Gastroesophageal sphincter (tissue), 4 donors: ENCODE results near the gene PSMA5. TPM values are rescaled to one million over a fixed set of nuclear protein-coding genes. Genes with fewer than 3 reads are reported as not detected.

ENCODE experiments used
- ATAC-seq: fragments of 150-250 bp; one replicate; pipeline ENCODE4 v1.9.1; 2016; ENCODE audit warnings: mild to moderate bottlenecking, moderate library complexity
- H3K27ac ChIP-seq, 4 donors: fragments of 200-600 bp; sonication (generic) in 3 of 4; 1 replicate in 3 of 4; 2 replicates in 1 of 4; pipeline ENCODE4 v1.5.1; 2016 to 2019
- H3K27me3 ChIP-seq: fragments of 200-600 bp; sonication (generic); one replicate; pipeline ENCODE4 v1.5.1; 2019
- H3K36me3 ChIP-seq, 2 donors: fragments of 200-600 bp; sonication (generic); one replicate each; pipeline ENCODE4 v1.5.1; 2019; ENCODE audit warnings: control low read depth in 1 of 2
- H3K4me1 ChIP-seq, 3 donors: fragments of 200-600 bp; sonication (generic); 1 replicate in 2 of 3; 2 replicates in 1 of 3; pipeline ENCODE4 v1.5.1; 2016 to 2019; ENCODE audit warnings: control low read depth in 2 of 3
- H3K4me3 ChIP-seq, 2 donors: fragments of 200-600 bp; sonication (generic); one replicate each; pipeline ENCODE4 v1.5.1; 2019; ENCODE audit warnings: mild to moderate bottlenecking in 1 of 2, moderate library complexity in 1 of 2
- H3K9me3 ChIP-seq, 3 donors: fragments of 200-600 bp; sonication (generic); one replicate each; pipeline ENCODE4 v1.5.1; 2017 to 2019; ENCODE audit warnings: control low read depth in 2 of 3
- CTCF ChIP-seq, 4 experiments: fragments of 200-600 bp in 2 of 4; fragments of 450-650 bp in 2 of 4; sonication (generic) in 1 of 4; IDR thresholded peaks; one replicate each; pipeline ENCODE4 v1.5.1; 2017 to 2019; ENCODE audit warnings: antibody characterized with exemption in 4 of 4, mild to moderate bottlenecking in 2 of 4, moderate library complexity in 2 of 4
- EP300 ChIP-seq: sonication (generic); formaldehyde crosslinking; IDR thresholded peaks from one replicate; pipeline ENCODE4 v1.6.1; 2017; ENCODE audit warnings: antibody characterized with exemption, mild to moderate bottlenecking
- POLR2A ChIP-seq, 2 donors: fragments of 450-650 bp; IDR thresholded peaks; one replicate each; pipeline ENCODE4 v1.6.1; 2017; ENCODE audit warnings: antibody characterized with exemption in 2 of 2, mild to moderate bottlenecking in 2 of 2, moderate library complexity in 1 of 2
- POLR2AphosphoS5 ChIP-seq: sonication (generic); formaldehyde crosslinking; IDR thresholded peaks from one replicate; pipeline ENCODE4 v1.6.1; 2017; ENCODE audit warnings: antibody characterized with exemption
- WGBS, 2 donors: methylation state at CpG; one replicate each; pipeline ENCODE4 v1.1.5; 2018; ENCODE audit warnings: low coverage in 1 of 2; 5-methylcytosine and 5-hydroxymethylcytosine counted together
- total RNA-seq, 4 donors: library from RNA; depleted of rRNA; stranded (reverse); fragments of >200 nt; gene quantifications; one replicate each; pipeline ENCODE4 v1.1.0, GENCODE V29; 2016

PSMA5 gene
- total RNA-seq, 4 donors from 2014 or later = 28.2 to 61.5 (median 30.4) TPM

GRCh38 chr1:109470245-109470644 lies 44.0 kb upstream of the PSMA5 start:
- no peak for TF ChIP-seq POLR2A (IDR thresholded peaks at IDR 0.05)
- no peak for TF ChIP-seq EP300
- no peak for TF ChIP-seq POLR2AphosphoS5
- no peak for TF ChIP-seq CTCF (IDR thresholded peaks at IDR 0.05)
- Histone ChIP-seq H3K9me3 (no peaks in the 10 kb centered on the region), H3K27ac (no peak overlapping the region), H3K4me1 (peaks cover 0 to 28% (median 0%) of the 10 kb centered on the region in 3 donors), H3K36me3 (no peaks in the 10 kb centered on the region), H3K27me3 (peaks cover 12% of the 10 kb centered on the region), H3K4me3 (no peak overlapping the region)
- 56 to 58% methylated on average over 3 to 5 of the region's 6 CpGs for WGBS, 2 donors
- ATAC-seq = no peak

DNA sequence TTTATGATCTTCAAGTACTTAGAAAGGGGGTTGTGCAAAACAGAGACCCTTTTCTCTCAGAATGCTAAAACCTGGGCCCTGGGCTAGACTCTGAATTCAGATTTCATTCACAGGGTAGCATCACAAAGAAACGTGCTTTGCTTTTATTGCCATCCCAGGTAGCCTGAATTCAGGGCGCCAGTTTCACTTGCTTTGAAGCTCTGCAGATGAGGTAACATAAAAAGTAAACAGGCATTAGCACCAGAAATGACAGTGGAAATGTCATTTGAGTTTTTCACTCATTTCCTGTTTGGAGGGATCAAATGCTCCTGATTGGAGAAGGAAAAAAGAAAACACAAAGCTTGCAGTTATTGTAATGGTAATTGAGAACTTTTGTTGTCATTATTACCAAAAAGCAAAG lies 42.7 kb upstream of the PSMA5 start:
- no peak for ATAC-seq
- WGBS, 2 donors = 13 to 35% methylated on average over 2 of the region's 2 CpGs
- no peak overlapping the region for H3K27ac ChIP-seq
- no peak overlapping the region for H3K4me3 ChIP-seq
- H3K9me3 ChIP-seq = no peaks in the 10 kb centered on the region
- H3K36me3 ChIP-seq = no peaks in the 10 kb centered on the region
- peaks cover 12% of the 10 kb centered on the region for H3K27me3 ChIP-seq
- H3K4me1 ChIP-seq = peaks cover 0 to 32% (median 0%) of the 10 kb centered on the region in 3 donors
- no peak for TF ChIP-seq POLR2A (IDR thresholded peaks at IDR 0.05)

GRCh38 chr1:109468061-109468460 lies 41.8 kb upstream of the PSMA5 start:
- 100% methylated on average over 1 of the region's 1 CpG for WGBS, 2 donors
- H3K4me1 ChIP-seq = peaks cover 0 to 32% (median 0%) of the 10 kb centered on the region in 3 donors
- no peaks in the 10 kb centered on the region for H3K9me3 ChIP-seq
- no peak overlapping the region for H3K4me3 ChIP-seq
- H3K27ac ChIP-seq = peak overlapping the region in 3 of 4 donors; percentile 31 to 89 (median 87)
- TF ChIP-seq POLR2A (IDR thresholded peaks at IDR 0.05) = no peak
- TF ChIP-seq EP300 = no peak
- no peak for TF ChIP-seq POLR2AphosphoS5
- TF ChIP-seq CTCF (IDR thresholded peaks at IDR 0.05) = no peak
- H3K36me3 ChIP-seq = no peaks in the 10 kb centered on the region
- no peak for ATAC-seq
- peaks cover 12% of the 10 kb centered on the region for H3K27me3 ChIP-seq

- Histone ChIP-seq H3K27ac (peak overlapping the region; percentile 37 to 89 (median 85)), H3K4me1 (peaks cover 0 to 32% (median 0%) of the 10 kb centered on the region in 3 donors), H3K4me3 (peak overlapping the region; percentile 71 to 86), H3K36me3 (no peaks in the 10 kb centered on the region), H3K27me3 (peaks cover 12% of the 10 kb centered on the region), H3K9me3 (no peaks in the 10 kb centered on the region)
- peak; percentile 7 for ATAC-seq
- 22 to 23% methylated on average over 8 to 12 of the region's 23 CpGs for WGBS, 2 donors
- TF ChIP-seq POLR2A (IDR thresholded peaks at IDR 0.05) = no peak
- TF ChIP-seq POLR2AphosphoS5 = no peak
- no peak for TF ChIP-seq EP300
- no peak for TF ChIP-seq CTCF (IDR thresholded peaks at IDR 0.05)
Observed at GRCh38 chr1:109467301-109467777, 41.1 kb upstream of the PSMA5 start.

- no peaks in the 10 kb centered on the region for H3K36me3 ChIP-seq
- H3K27ac ChIP-seq = peak within 1 kb of the TSS; percentile 37 to 89 (median 85)
- H3K4me1 ChIP-seq = peaks cover 0 to 32% (median 0%) of the 10 kb centered on the region in 3 donors
- peak within 1 kb of the TSS; percentile 71 to 86 for H3K4me3 ChIP-seq
- no CpG with 5 or more reads among the region's 88 CpGs for WGBS, 2 donors
- H3K9me3 ChIP-seq = no peaks in the 10 kb centered on the region
- peak; percentile 89 for ATAC-seq
- H3K27me3 ChIP-seq = peaks cover 12% of the 10 kb centered on the region
- TF ChIP-seq EP300 (no peak), POLR2AphosphoS5 (no peak), CTCF (IDR thresholded peaks at IDR 0.05) (peak in 1 of 4 experiments; percentile 19)
Observed at GRCh38 chr1:109466452-109467300, 40.4 kb upstream of the PSMA5 start, which contains the start of gene SYPL2. SYPL2 (plus strand) TSS chr1:109466546; CDS start chr1:109466844, 298 bp downstream.
